ENCODE data around the gene LKAAEAR1. TPM values are rescaled to one million over a fixed set of nuclear protein-coding genes. Genes with fewer than 3 reads are reported as not detected.

Gene LKAAEAR1
- total and polyA plus RNA-seq, 2 of the 13 experiments (the other 11 are each of a cell fraction or from before 2014, with no cell fraction given), result not detected

GRCh38 chr20:64038565-64039292, 45.5 kb downstream of the LKAAEAR1 start (continued):
- TF ChIP-seq ZNF687 (CRISPR knock-in tag; IDR thresholded peaks at IDR 0.05) (peak; percentile 3; the same call in 1 of the 2 replicates), AGO2 (optimal IDR thresholded peaks at IDR 0.05; ENCODE audit: low read depth, low read length) (peak; percentile 97), NFIB (CRISPR knock-in tag; IDR thresholded peaks at IDR 0.05; ENCODE audit: borderline replicate concordance) (no peak), PLRG1 (conservative IDR thresholded peaks at IDR 0.05) (no peak), DNMT1 (CRISPR knock-in tag; IDR thresholded peaks at IDR 0.05) (no peak; the same call in 1 of the 2 replicates), ZNF776 (CRISPR knock-in tag; IDR thresholded peaks at IDR 0.05) (no peak), HOXA3 (CRISPR knock-in tag; IDR thresholded peaks at IDR 0.05) (peak; percentile 83), KLF6 (CRISPR knock-in tag; IDR thresholded peaks at IDR 0.05) (no peak), MYPOP (CRISPR knock-in tag; IDR thresholded peaks at IDR 0.05) (no peak), ZNF256 (CRISPR knock-in tag; conservative IDR thresholded peaks at IDR 0.05) (no peak), KDM4B (CRISPR knock-in tag; IDR thresholded peaks at IDR 0.05) (no peak), ZNF318 (CRISPR knock-in tag; IDR thresholded peaks at IDR 0.05) (no peak), MXD1 (CRISPR knock-in tag; IDR thresholded peaks at IDR 0.05) (no peak), ZNF33B (CRISPR knock-in tag; IDR thresholded peaks at IDR 0.05) (no peak)

Measured in HepG2 (cell line).